OCI-LY3 (cell line): ENCODE results near the gene TOM1L2.

ENCODE experiments used
- H2AFZ ChIP-seq: fragments of 200-600, 300-600 bp; shearing (Covaris generic); 2 replicates; pipeline ENCODE4 v1.6.0; 2014; ENCODE audit warnings: antibody characterized with exemption, low read depth, low read length
- H3K27ac ChIP-seq: fragments of 200-600, 300-600 bp; sonication (generic); 2 replicates; pipeline ENCODE4 v1.5.1; 2014; ENCODE audit warnings: mild to moderate bottlenecking, low read length, moderate library complexity, mixed read lengths
- H3K27me3 ChIP-seq: fragments of 200-600, 300-600 bp; sonication (generic); 2 replicates; pipeline ENCODE4 v1.6.1; 2014; ENCODE audit warnings: low read depth, low read length, mixed read lengths
- H3K36me3 ChIP-seq: fragments of 200-600, 300-600 bp; sonication (generic); replicated peaks from 2 replicates; pipeline ENCODE3; 2014; ENCODE audit warnings: low read depth, low read length, mixed read lengths
- H3K4me1 ChIP-seq: fragments of 300-600, 200-600 bp; sonication (generic); 2 replicates; pipeline ENCODE4 v1.6.1; 2014; ENCODE audit warnings: low read length, mixed read lengths
- H3K4me2 ChIP-seq: fragments of 200-600, 300-600 bp; sonication (generic); 2 replicates; pipeline ENCODE4 v1.6.1; 2014; ENCODE audit warnings: low read length, mixed read lengths
- H3K4me3 ChIP-seq: fragments of 300-600, 200-600 bp; sonication (generic); 2 replicates; pipeline ENCODE4 v1.5.1; 2014; ENCODE audit warnings: antibody characterized with exemption, mild to moderate bottlenecking, low read length, moderate library complexity
- H3K79me2 ChIP-seq: fragments of 300-600, 200-600 bp; shearing (Covaris generic); 2 replicates; pipeline ENCODE4 v1.6.1; 2014; ENCODE audit warnings: mild to moderate bottlenecking, low read length, mixed read lengths
- H3K9ac ChIP-seq: fragments of 300-600, 200-600 bp; shearing (Covaris generic); 2 replicates; pipeline ENCODE4 v1.6.0; 2014; ENCODE audit warnings: mild to moderate bottlenecking, low read length, moderate library complexity
- H3K9me3 ChIP-seq: fragments of 200-600, 300-600 bp; shearing (Covaris generic); 2 replicates; pipeline ENCODE4 v1.6.1; 2014; ENCODE audit warnings: low read length, mixed read lengths; ENCODE audit not compliant: insufficient read depth
- H4K20me1 ChIP-seq: fragments of 200-600, 300-600 bp; sonication (generic); 2 replicates; pipeline ENCODE4 v1.6.1; 2016; ENCODE audit warnings: low read length, mixed read lengths; ENCODE audit not compliant: insufficient read depth
- CTCF ChIP-seq: fragments of 200-600, 300-600 bp; sonication (generic); IDR thresholded peaks from 2 replicates; pipeline ENCODE4 v1.5.1; 2014; ENCODE audit warnings: antibody characterized with exemption, low read length, low read depth
- EZH2phosphoT487 ChIP-seq: fragments of 200-600 bp; shearing (Covaris generic); IDR thresholded peaks from 2 replicates; pipeline ENCODE4 v1.6.1; 2018; ENCODE audit warnings: antibody characterized with exemption, mixed run types, low read depth

Gene TOM1L2

DNA sequence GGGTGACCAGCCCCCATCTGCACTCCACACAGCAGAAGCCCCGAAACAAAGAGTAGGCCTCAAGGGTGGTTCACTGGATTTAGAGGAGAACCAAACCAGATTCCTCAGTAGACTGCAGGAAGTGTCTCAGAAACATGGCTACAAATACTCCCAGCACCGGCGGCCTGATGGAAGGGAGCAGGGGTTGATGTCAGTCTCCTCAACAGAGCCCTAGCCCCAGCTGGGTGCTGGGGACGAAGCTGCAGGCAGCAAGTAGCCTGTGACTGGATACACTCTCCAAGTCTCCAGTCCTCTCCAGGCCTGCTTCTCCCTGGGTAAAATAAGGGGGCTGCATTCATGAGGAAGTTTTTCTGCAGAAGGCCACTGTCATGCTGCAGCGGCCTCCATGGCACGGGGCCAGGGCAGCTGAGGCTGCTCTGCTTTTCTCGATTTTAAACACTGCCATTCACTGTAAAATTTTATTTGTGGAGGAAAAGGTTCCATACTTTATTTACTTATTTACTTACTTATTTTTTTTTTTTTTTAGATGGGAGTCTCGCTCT lies 98.7 kb downstream of the TOM1L2 start:
- Histone ChIP-seq H3K9ac (no peak overlapping the region), H3K4me3 (no peak overlapping the region), H3K36me3 (no peaks in the 10 kb centered on the region), H3K4me2 (no peak overlapping the region), H3K9me3 (no peaks in the 10 kb centered on the region), H3K79me2 (no peaks in the 10 kb centered on the region), H3K27ac (no peak overlapping the region), H4K20me1 (no peaks in the 10 kb centered on the region), H3K27me3 (no peaks in the 10 kb centered on the region), H3K4me1 (0 out of 2 replicates have a peak, but pooled peaks cover 2% of the 10 kb centered on the region), H2AFZ (no peak overlapping the region)
- no peak for TF ChIP-seq CTCF
- TF ChIP-seq EZH2phosphoT487, result no peak

GRCh38 chr17:17872547-17873345 lies 99.5 kb downstream of the TOM1L2 start:
- H2AFZ ChIP-seq, result no peak overlapping the region
- H3K4me1 ChIP-seq, result 0 out of 2 replicates have a peak, but pooled peaks cover 2% of the 10 kb centered on the region
- H3K36me3 ChIP-seq, result no peaks in the 10 kb centered on the region
- H3K27ac ChIP-seq, result no peak overlapping the region
- H3K9ac ChIP-seq, result no peak overlapping the region
- H3K4me3 ChIP-seq, result no peak overlapping the region
- no peak overlapping the region for H3K4me2 ChIP-seq
- H4K20me1 ChIP-seq, result no peaks in the 10 kb centered on the region
- TF ChIP-seq CTCF (no peak), EZH2phosphoT487 (no peak)
- no peaks in the 10 kb centered on the region for H3K27me3 ChIP-seq
- H3K9me3 ChIP-seq, result no peaks in the 10 kb centered on the region
- no peaks in the 10 kb centered on the region for H3K79me2 ChIP-seq

- Histone ChIP-seq H3K36me3 (no peaks in the 10 kb centered on the region), H3K4me2 (no peak overlapping the region), H3K4me3 (no peak overlapping the region), H3K4me1 (0 out of 2 replicates have a peak, but pooled peaks cover 2% of the 10 kb centered on the region), H4K20me1 (no peaks in the 10 kb centered on the region), H3K9ac (no peak overlapping the region), H2AFZ (no peak overlapping the region), H3K27me3 (no peaks in the 10 kb centered on the region), H3K9me3 (no peaks in the 10 kb centered on the region), H3K79me2 (no peaks in the 10 kb centered on the region), H3K27ac (no peak overlapping the region)
- no peak for TF ChIP-seq CTCF
Observed at GRCh38 chr17:17871913-17872312, 100.3 kb downstream of the TOM1L2 start.

DNA sequence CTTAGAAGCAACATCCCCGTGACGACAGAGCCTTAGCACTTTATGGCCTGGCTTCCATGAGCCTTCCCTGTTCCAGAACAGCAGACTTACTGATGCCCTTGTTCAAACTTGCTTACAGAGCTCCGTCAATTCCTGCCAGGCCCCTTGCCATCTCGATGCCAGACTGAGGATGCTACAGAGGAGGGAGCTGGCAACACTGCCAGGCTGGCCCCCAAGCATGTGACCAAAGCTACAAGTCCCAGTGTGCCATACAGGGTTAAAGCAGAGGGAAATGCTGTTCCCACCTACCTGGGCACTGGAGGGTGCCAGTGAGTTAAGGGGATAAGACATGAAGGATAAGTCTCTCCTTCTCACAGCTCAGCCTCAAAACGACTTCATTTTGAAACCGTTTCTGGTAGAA lies 102.0 kb downstream of the TOM1L2 start:
- Histone ChIP-seq H2AFZ (no peak overlapping the region), H3K9me3 (no peaks in the 10 kb centered on the region), H3K36me3 (no peaks in the 10 kb centered on the region), H3K4me2 (no peak overlapping the region), H3K4me3 (no peak overlapping the region), H3K79me2 (no peaks in the 10 kb centered on the region), H3K4me1 (0 out of 2 replicates have a peak, but pooled peaks cover 2% of the 10 kb centered on the region), H3K27ac (no peak overlapping the region), H4K20me1 (no peaks in the 10 kb centered on the region), H3K9ac (no peak overlapping the region), H3K27me3 (no peaks in the 10 kb centered on the region)
- TF ChIP-seq CTCF (no peak), EZH2phosphoT487 (no peak)
